ENCODE measurements around the gene C9orf153. TPM values are rescaled to one million over a fixed set of nuclear protein-coding genes. Genes with fewer than 3 reads are reported as not detected.

The C9orf153 gene
- total and polyA plus RNA-seq, 2 of the 4 experiments (the other 2 are of a cell fraction), result not detected

DNA sequence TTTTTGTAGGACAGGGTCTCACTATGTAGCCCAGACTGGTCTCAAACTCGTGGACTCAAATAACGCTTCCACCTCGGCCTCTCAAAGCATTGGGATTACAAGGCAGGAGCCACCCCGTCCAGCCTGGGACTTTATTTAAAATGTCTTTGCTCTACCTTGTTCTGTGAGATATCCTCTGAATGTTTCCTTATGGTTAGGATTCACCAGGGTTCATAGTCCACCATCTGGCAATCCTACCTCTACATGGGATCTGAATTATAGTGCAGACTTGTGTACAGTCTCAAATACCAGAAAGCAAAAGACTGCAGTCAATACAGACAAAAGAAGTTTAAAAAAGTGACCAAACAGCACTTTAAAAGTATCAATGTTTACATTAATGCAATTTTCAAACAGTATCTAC lies 12.8 kb upstream of the C9orf153 start:
- Histone ChIP-seq H2BK15ac (ENCODE audit: low read depth, low read length) (no peak overlapping the region), H3K79me1 (ENCODE audit: low read depth in 1 of 2, low read length in 2 of 2) (peaks cover 17 to 46% of the 10 kb centered on the region in 2 experiments), H3K27me3 (ENCODE audit: control insufficient read depth, insufficient read depth, low read length) (no peaks in the 10 kb centered on the region), H2BK120ac (ENCODE audit: low read depth, low read length) (no peak overlapping the region), H3K4me1 (ENCODE audit: control insufficient read depth, insufficient read depth, low read length) (peaks cover 4% of the 10 kb centered on the region), H3K18ac (ENCODE audit: low read depth, low read length) (no peak overlapping the region), H3K4ac (ENCODE audit: low read depth, low read length) (no peak overlapping the region), H3K14ac (replicated peaks; ENCODE audit: low read depth, low read length) (no peak overlapping the region), H3K9ac (ENCODE audit: low read depth, low read length) (no peak overlapping the region), H4K91ac (ENCODE audit: insufficient read depth, low read depth, low read length) (no peak overlapping the region), H2AFZ (replicated peaks; ENCODE audit: low read length, poor library complexity) (no peak overlapping the region), H4K8ac (ENCODE audit: low read depth in 2 of 2, low read length in 2 of 2) (no peak overlapping the region), H3K9me1 (ENCODE audit: insufficient read depth, low read length) (no peaks in the 10 kb centered on the region; the same call in 1 of the 2 replicates), H3K56ac (ENCODE audit: extremely low read depth, insufficient read depth, low read length) (no peak overlapping the region), H2BK5ac (ENCODE audit: low read depth, low read length, poor library complexity, severe bottlenecking) (no peak overlapping the region), H4K20me1 (ENCODE audit: insufficient read depth, low read length) (peaks cover 6% of the 10 kb centered on the region; the same call in 1 of the 2 replicates), H3K36me3 (ENCODE audit: control insufficient read depth, insufficient read depth, low read length) (peaks cover 18% of the 10 kb centered on the region), H4K5ac (ENCODE audit: low read depth, low read length) (no peak overlapping the region), H3K9me3 (ENCODE audit: control insufficient read depth, insufficient read depth, low read length) (no peaks in the 10 kb centered on the region), H3K4me3 (ENCODE audit: insufficient read depth, low read depth, low read length) (no peak overlapping the region), H2AK5ac (ENCODE audit: low read depth, low read length) (no peak overlapping the region), H2BK20ac (ENCODE audit: low read depth, low read length) (no peak overlapping the region), H3K23ac (ENCODE audit: low read depth, low read length) (no peak overlapping the region), H2AK9ac (replicated peaks; ENCODE audit: low read depth, low read length, poor library complexity) (no peak overlapping the region), H3K27ac (ENCODE audit: insufficient read depth, low read length) (no peak overlapping the region), H3K4me2 (ENCODE audit: low read depth, low read length) (no peak overlapping the region)
- dilution Hi-C loops (cut with HindIII; ENCODE audit: low sequenced_read_pairs, unreplicated experiment) (no loop called here), intact Hi-C loops (cut with micrococcal nuclease) (loop anchor here (10.0 kb wide), 1 partner anchor 227 kb away; no protein-coding TSS in a partner anchor), in situ Hi-C loops (cut with MboI; ENCODE audit: low sequenced_read_pairs) (no loop called here)
- ATAC-seq (ENCODE audit: low read depth), result no peak
- no peak for DNase-seq
- TF ChIP-seq RAD21 (IDR thresholded peaks at IDR 0.05; ENCODE audit: low read length) (no peak), MXI1 (IDR thresholded peaks at IDR 0.05; ENCODE audit: borderline replicate concordance, low read depth, low read length) (no peak), MAFK (IDR thresholded peaks at IDR 0.05; ENCODE audit: low read depth, low read length) (no peak), FOS (IDR thresholded peaks at IDR 0.05; ENCODE audit: low read depth, low read length) (no peak), RCOR1 (IDR thresholded peaks at IDR 0.05; ENCODE audit: insufficient replicate concordance, low read length) (no peak), BHLHE40 (IDR thresholded peaks at IDR 0.05; ENCODE audit: low read depth, low read length) (no peak)
- TF ChIP-seq, protein P1, sequence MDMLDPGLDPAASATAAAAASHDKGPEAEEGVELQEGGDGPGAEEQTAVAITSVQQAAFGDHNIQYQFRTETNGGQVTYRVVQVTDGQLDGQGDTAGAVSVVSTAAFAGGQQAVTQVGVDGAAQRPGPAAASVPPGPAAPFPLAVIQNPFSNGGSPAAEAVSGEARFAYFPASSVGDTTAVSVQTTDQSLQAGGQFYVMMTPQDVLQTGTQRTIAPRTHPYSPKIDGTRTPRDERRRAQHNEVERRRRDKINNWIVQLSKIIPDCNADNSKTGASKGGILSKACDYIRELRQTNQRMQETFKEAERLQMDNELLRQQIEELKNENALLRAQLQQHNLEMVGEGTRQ (IDR thresholded peaks at IDR 0.05; ENCODE audit: low read depth, low read length), result no peak
- no CpG with 5 or more reads among the region's 4 CpGs for WGBS, 2 experiments (ENCODE audit: extremely low coverage in 2 of 2, insufficient read length in 1 of 2)
- no TSS peak for BruUV-seq (replicated peaks)
- ChIA-PET POLR2A (ENCODE audit: unreplicated experiment) (no interaction called here), CTCF (no interaction called here)

Data from IMR-90 (cell line).